DOHH2 (cell line): ENCODE measurements around the gene HOXB3.

ENCODE experiments used
- H3F3A ChIP-seq: fragments of 200-600 bp; sonication (generic), shearing (Covaris generic); 2 replicates; pipeline ENCODE4 v1.6.0; 2016; ENCODE audit warnings: antibody characterized with exemption, mild to moderate bottlenecking; ENCODE audit not compliant: control insufficient read depth, insufficient read depth
- H3K27ac ChIP-seq: fragments of 200-600 bp; sonication (generic); 2 replicates; pipeline ENCODE4 v1.5.1; 2014; ENCODE audit warnings: low read depth, mild to moderate bottlenecking, low read length, moderate library complexity
- H3K27me3 ChIP-seq: fragments of 200-600 bp; sonication (generic); 2 replicates; pipeline ENCODE4 v1.6.1; 2014; ENCODE audit warnings: mild to moderate bottlenecking, low read length, mixed read lengths; ENCODE audit not compliant: control insufficient read depth
- H3K36me3 ChIP-seq: fragments of 200-600 bp; sonication (generic); 2 replicates; pipeline ENCODE4 v1.6.1; 2014; ENCODE audit warnings: mild to moderate bottlenecking, low read length, moderate library complexity, mixed read lengths; ENCODE audit not compliant: control insufficient read depth
- H3K4me1 ChIP-seq: fragments of 200-600 bp; sonication (generic); 2 replicates; pipeline ENCODE4 v1.6.1; 2014; ENCODE audit warnings: mild to moderate bottlenecking, low read length, mixed read lengths; ENCODE audit not compliant: control insufficient read depth
- H3K4me2 ChIP-seq: fragments of 200-600 bp; sonication (generic); 2 replicates; pipeline ENCODE4 v1.6.0; 2014; ENCODE audit warnings: mild to moderate bottlenecking, low read length, moderate library complexity
- H3K4me3 ChIP-seq: fragments of 200-600 bp; sonication (generic); 2 replicates; pipeline ENCODE4 v1.5.1; 2014; ENCODE audit warnings: mild to moderate bottlenecking, low read length, mixed read lengths
- H3K79me2 ChIP-seq: fragments of 200-600 bp; sonication (generic); 2 replicates; pipeline ENCODE4 v1.6.1; 2014; ENCODE audit warnings: mild to moderate bottlenecking, low read length, mixed read lengths; ENCODE audit not compliant: control insufficient read depth
- H3K9me2 ChIP-seq: fragments of 200-600 bp; sonication (generic); replicated peaks from 2 replicates; pipeline ENCODE4 v1.6.1; 2014; ENCODE audit warnings: mild to moderate bottlenecking, low read length, mixed read lengths; ENCODE audit not compliant: control insufficient read depth
- H3K9me3 ChIP-seq: fragments of 200-600 bp; sonication (generic); 2 replicates; pipeline ENCODE4 v1.6.1; 2014; ENCODE audit warnings: antibody characterized with exemption, low read length, mixed read lengths; ENCODE audit not compliant: control insufficient read depth, insufficient read depth
- H4K20me1 ChIP-seq: fragments of 200-600 bp; sonication (generic); 2 replicates; pipeline ENCODE4 v1.6.0; 2014; ENCODE audit warnings: low read depth, mild to moderate bottlenecking, antibody characterized with exemption, low read length, moderate library complexity; ENCODE audit not compliant: control insufficient read depth, insufficient read depth
- CTCF ChIP-seq: fragments of 200-600 bp; sonication (generic); IDR thresholded peaks from one replicate; pipeline ENCODE4 v1.5.1; 2014; ENCODE audit warnings: antibody characterized with exemption, mild to moderate bottlenecking, low read depth, low read length; ENCODE audit not compliant: poor library complexity, severe bottlenecking
- EZH2phosphoT487 ChIP-seq: fragments of 200-600 bp; sonication (generic); IDR thresholded peaks from 2 replicates; pipeline ENCODE4 v1.6.1; 2017; ENCODE audit warnings: borderline replicate concordance, mild to moderate bottlenecking, antibody characterized with exemption, low read length, moderate library complexity, mixed read lengths

HOXB3 gene

GRCh38 chr17:48630009-48630924, 40.2 kb upstream of the HOXB3 start:
- Histone ChIP-seq H3K4me2 (no peak overlapping the region), H3K36me3 (no peaks in the 10 kb centered on the region), H3K4me3 (no peak overlapping the region), H3K79me2 (no peaks in the 10 kb centered on the region), H3F3A (no peaks in the 10 kb centered on the region), H4K20me1 (no peaks in the 10 kb centered on the region), H3K4me1 (peaks cover 1% of the 10 kb centered on the region; the same call in 1 of the 2 replicates), H3K27me3 (peaks cover 55% of the 10 kb centered on the region), H3K9me3 (no peaks in the 10 kb centered on the region), H3K9me2 (no peaks in the 10 kb centered on the region), H3K27ac (no peak overlapping the region)
- no peak for TF ChIP-seq EZH2phosphoT487
- TF ChIP-seq CTCF, result no peak

- H3K4me1 ChIP-seq, result no peaks in the 10 kb centered on the region
- no peaks in the 10 kb centered on the region for H3K36me3 ChIP-seq
- H3K9me2 ChIP-seq, result no peaks in the 10 kb centered on the region
- peaks cover 64% of the 10 kb centered on the region for H3K27me3 ChIP-seq
- H3K4me3 ChIP-seq, result no peak overlapping the region
- no peaks in the 10 kb centered on the region for H3K9me3 ChIP-seq
- TF ChIP-seq EZH2phosphoT487 (no peak), CTCF (no peak)
- H3K4me2 ChIP-seq, result no peak overlapping the region
- no peak overlapping the region for H3K27ac ChIP-seq
- no peaks in the 10 kb centered on the region for H4K20me1 ChIP-seq
- H3F3A ChIP-seq, result no peaks in the 10 kb centered on the region
- H3K79me2 ChIP-seq, result no peaks in the 10 kb centered on the region
These were observed 39.3 kb upstream of the HOXB3 start for GRCh38 chr17:48629411-48629759.

GRCh38 chr17:48628649-48629410, 38.8 kb upstream of the HOXB3 start:
- H3K36me3 ChIP-seq, result no peaks in the 10 kb centered on the region
- H3K27me3 ChIP-seq, result peaks cover 69% of the 10 kb centered on the region
- no peaks in the 10 kb centered on the region for H3K79me2 ChIP-seq
- no peak for TF ChIP-seq CTCF
- TF ChIP-seq EZH2phosphoT487, result no peak
- no peak overlapping the region for H3K27ac ChIP-seq
- no peaks in the 10 kb centered on the region for H3F3A ChIP-seq
- no peaks in the 10 kb centered on the region for H3K4me1 ChIP-seq
- no peak overlapping the region for H3K4me3 ChIP-seq
- H3K9me2 ChIP-seq, result no peaks in the 10 kb centered on the region
- no peaks in the 10 kb centered on the region for H4K20me1 ChIP-seq
- H3K4me2 ChIP-seq, result no peak overlapping the region
- no peaks in the 10 kb centered on the region for H3K9me3 ChIP-seq
